GM19099 (cell line): Measurements from ENCODE around the gene DGKI.

ENCODE experiments used
- POLR2A ChIP-seq: IDR thresholded peaks from 3 replicates; pipeline ENCODE4 v1.6.1; 2011; ENCODE audit warnings: low read depth; ENCODE audit not compliant: insufficient read length; ENCODE audit errors: extremely low read depth

DGKI gene

GRCh38 chr7:137704723-137705122 lies 142.1 kb downstream of the DGKI start:
- TF ChIP-seq POLR2A = no peak

GRCh38 chr7:137703291-137704010 lies 143.3 kb downstream of the DGKI start:
- TF ChIP-seq POLR2A = no peak

DNA sequence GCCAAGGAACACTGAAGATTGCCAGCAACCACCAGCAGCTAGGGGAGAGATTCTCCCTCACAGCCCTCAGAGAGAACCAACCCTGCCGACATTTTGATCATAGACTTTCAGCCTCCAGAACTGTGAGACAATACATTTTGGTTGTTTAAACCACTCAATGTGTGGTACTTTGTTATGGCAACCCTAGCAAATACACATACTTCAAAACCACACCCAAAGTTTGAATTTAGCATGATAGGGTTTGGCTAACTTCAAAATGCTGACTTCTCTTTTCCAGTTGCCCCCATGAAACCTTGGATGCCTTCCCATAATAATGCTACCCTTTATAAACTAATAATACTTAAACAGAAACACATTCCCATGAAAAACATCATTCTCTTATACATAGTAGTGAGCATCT lies 149.8 kb downstream of the DGKI start:
- TF ChIP-seq POLR2A = no peak

DNA sequence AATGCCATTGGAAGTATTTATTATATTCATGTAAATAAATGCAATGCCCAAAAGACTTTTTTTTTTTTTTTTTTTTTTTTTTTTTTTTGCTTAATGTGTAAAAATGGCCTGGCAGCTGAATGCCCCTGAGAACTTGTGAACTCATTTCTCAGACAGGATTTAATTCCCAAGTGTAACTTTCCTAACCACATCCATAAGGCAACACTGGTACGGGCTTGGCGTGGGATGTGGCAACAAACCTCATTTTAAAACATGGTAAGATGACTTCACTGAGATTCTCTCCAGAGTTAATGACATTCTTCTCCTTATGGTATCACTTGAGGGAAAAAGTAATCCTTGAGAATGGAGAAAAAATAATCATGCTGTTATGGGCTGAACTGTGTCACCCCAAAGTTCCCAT lies 150.4 kb downstream of the DGKI start:
- TF ChIP-seq POLR2A = no peak

DNA sequence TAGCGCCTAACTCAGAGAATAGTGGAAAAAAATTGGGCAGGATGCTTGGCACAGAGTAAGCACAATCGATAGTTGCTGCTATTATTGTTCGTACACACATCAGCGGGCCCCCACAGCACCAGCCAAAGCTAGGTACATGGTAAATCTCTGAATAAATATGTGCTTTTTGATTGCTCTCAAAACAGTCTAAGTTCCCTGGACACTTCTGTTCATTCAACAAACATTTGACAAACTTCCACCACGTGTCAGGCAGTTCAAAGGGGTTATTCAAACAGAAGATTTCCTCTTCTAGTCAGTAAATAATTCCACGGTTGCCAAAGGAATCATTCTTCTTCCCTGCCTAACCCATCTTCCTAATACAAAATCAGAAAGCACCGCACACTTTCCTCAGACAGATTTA lies 150.8 kb downstream of the DGKI start:
- no peak for TF ChIP-seq POLR2A

DNA sequence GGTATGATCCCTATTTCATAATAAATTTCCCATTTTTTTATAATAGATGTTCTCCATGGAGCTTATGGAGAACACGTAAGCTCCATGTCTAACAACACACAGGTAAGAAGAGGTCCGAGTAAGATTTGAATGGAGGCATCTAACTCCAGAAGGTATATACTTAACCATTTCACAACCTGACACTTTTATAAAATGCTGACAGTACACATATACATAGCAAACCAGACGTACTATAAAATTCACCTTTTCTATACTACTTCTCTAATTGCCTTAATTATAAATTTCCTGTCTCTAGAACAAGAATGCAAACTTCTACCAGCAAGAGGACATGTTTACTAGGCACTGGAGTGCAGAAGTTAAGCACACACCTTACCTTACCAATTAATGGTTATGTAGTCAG lies 151.3 kb downstream of the DGKI start:
- no peak for TF ChIP-seq POLR2A

DNA sequence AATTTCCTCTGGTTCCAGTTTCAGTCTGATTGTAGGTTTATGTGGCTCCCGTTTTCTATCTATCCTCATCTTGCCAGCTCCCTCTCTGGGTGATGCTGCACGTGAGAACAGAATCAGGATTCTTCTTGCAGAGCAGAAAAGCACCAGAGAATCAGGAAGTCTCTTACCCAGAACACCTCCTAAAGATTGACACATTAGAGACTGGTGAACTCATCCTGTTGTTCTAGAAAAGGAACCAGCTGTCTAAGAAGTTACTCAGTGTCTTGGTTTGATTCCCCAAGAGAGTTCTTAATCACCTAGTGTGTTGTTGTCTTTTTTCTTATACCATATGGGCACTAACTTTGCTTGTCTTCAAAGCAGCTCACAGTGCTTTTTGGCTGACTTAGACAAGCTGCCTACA lies 152.4 kb downstream of the DGKI start:
- TF ChIP-seq POLR2A = no peak

GRCh38 chr7:137692399-137692798 lies 154.4 kb downstream of the DGKI start:
- no peak for TF ChIP-seq POLR2A

DNA sequence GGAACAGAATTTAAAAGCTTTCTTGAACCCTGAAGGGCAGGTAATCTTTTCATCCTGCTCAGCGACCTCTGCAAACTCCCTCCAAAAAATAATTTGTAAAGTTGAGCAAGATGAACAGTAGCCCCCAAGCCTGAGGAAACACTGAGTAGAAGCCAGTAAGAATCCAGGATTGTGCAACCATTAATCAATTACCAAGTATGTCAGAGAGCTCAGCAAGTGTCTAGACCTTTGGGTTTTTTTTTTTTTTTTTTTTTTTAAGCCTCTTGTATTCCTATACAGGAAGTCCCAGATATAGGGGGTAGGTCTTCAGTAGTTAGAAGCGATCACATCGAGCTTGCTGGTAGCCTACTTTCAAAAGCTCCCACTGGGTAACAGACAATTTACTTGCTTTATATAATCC lies 155.2 kb downstream of the DGKI start:
- no peak for TF ChIP-seq POLR2A

- no peak for TF ChIP-seq POLR2A
Measured at GRCh38 chr7:137690635-137691034, 156.1 kb downstream of the DGKI start.

DNA sequence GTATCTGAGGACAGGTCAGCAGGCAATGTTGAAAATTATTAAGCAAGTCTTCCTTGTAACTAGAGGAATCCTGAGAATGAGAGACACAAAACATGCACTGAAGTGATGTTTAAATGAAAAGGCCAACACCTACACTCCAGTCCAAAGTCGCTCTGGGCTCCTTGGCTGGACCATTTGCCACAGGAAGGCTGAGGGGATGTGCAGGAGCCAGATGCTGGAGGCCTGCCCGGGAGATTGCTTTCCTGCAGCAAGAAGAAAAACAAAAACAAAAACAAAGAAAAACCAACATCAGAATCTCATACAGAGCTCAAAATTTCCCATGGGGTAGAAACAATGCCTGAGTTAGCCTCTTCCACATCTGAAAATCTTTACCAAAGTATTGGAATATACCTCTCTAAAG lies 157.0 kb downstream of the DGKI start:
- no peak for TF ChIP-seq POLR2A

- no peak for TF ChIP-seq POLR2A
Measured at GRCh38 chr7:137687556-137688265, 159.1 kb downstream of the DGKI start.

DNA sequence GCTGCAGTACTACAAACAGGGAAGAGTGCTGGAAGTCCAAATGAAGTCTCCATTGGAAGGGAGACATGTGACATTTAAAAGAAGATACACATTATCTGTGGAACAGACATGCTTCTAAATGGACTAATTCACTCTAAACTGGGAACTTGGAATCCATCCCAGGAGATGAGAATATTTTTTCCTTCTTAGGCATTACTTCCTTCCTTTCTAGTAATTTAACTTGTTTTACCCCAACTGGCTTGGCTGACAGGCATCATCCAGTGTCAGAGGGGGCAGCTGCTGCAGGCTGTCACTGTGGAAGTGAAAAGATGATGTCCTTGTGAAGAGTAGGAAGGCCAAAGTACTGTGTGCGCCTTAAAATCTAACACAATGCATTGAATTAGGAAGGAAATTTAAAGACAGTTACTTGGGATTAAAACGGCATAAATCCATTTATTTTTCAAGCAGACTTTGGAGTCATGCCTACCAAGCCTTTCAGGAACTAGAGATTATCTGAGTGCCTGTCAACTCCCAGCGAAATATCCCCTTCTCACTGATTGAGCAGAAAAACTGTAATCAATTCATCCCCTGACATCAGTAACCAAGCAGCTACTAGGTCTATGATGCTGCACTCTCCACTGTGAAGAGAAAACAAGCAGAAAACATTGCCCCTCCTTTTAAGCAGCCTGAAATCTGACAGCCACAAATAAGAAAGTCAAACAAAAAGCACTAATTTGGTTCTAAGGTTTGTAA lies 161.2 kb downstream of the DGKI start:
- TF ChIP-seq POLR2A = no peak

GRCh38 chr7:137684776-137685175 lies 162.0 kb downstream of the DGKI start:
- TF ChIP-seq POLR2A = no peak

GRCh38 chr7:137684316-137684715 lies 162.5 kb downstream of the DGKI start:
- TF ChIP-seq POLR2A = no peak

DNA sequence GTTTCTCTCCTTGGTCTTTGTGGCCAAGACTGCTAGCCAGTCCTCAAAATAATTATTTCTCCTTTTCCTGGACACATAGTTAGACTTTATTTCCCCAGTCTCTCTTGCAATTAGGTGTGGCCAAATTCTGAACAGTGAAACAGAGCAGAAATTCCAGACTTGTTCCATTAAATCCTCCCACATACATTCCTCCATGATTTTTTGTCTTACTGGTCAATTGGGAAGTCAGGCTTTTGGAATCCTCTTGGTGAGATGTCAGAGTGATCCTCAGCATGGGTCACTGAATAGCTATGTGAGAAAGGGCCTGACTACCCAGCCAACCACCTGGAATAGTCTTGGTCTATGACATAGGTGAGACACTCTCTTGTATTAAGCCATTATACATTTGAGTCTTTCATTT lies 164.2 kb downstream of the DGKI start:
- no peak for TF ChIP-seq POLR2A
